Measurements from ENCODE around the gene TXNRD2.
A peak's percentile ranks its signal among the peaks of the same experiment; 100 is the strongest.

TXNRD2 gene

DNA sequence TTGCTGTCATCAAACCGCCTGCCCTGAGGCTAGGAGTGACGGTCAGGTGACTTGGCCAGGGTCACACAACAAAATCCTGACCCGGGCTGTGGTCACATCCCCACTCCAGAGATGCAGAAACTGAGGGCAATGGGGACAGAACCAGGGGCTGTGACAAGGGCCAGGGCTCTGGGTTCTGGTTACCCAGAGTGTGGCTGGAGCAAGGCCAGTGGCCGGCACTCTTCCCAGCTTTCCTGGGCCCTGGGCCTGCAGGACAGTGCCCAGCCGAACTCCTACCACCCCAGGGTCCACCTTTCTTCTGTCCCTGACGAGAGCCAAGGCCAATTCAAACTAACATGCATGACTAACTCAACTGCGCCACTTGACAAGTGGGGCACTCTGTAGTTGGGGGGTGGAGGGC lies 39.1 kb upstream of the TXNRD2 start:
- no peak for DNase-seq (ENCODE audit: low read depth in 2 of 3, low spot score in 2 of 3)

GRCh38 chr22:19979712-19980493 lies 38.3 kb upstream of the TXNRD2 start:
- no peak for DNase-seq (ENCODE audit: low read depth in 2 of 3, low spot score in 2 of 3)

- DNase-seq (ENCODE audit: low read depth in 2 of 3, low spot score in 2 of 3): no peak
Observed at GRCh38 chr22:19978748-19979147, 37.1 kb upstream of the TXNRD2 start.

DNA sequence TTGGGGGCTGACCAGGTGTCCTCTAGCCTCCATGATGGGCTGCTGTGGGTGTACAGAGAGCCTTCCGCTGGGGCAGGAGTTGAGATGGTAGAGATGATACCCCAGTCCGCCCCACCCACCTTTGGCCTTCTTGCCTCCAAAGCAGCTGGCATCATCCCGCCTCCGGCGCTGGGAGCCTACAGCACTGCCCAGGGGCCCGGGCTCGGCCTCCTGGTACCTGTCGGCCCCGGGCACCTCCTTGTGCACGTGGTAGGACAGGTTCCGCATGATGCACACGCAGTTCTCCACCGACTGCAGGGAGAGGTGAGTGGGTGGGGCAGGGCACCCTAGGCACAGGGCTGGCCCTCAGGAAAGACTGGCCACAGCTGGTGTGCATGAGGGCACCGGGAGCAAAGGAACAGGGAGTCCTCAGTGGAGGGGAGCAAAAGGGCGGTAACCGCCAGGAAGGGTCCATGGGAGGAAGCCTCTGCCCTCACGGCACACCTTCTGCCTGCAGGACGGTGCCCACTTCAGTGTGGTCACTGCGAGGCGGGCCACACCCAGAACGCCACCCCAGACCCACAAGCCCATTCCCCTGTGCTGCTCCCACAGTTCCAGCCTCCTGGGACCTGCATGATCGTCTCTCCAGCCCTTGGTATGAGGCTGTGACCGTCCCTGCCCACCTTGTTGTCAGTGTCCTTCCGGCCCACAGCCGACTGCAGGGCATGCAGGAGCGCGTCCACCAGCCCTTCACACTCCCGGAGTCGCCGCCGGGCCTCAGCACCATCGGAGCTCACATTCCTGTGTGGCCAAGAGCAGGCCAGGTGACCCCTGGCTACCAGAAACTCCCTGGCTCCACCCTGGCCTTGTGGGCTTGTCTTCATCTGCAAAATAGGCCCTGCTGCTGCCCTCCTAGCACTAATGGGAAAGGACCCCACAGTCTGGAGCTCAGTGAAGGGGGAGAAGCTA lies 36.0 kb upstream of the TXNRD2 start:
- no peak for DNase-seq (ENCODE audit: low read depth in 2 of 3, low spot score in 2 of 3)

DNA sequence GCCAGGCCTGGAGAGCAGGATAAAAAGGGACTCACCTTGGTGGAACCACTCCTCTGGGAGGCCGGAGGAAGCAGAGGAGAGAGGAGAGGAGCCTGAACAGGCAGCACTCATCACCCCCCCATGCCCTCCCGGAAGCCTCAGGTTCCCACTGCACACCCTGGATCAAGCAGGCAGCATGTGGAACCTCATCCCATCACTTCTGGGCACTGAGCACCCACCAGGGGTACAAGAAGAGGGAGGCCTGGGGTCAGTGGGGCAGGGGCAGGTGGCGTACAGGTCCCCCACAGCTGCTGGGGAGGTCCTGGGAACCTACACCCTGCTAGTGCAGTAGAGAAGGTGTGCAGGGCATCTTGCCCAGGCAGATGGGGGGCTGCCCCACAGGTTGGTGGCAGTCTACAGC lies 35.1 kb upstream of the TXNRD2 start:
- DNase-seq (ENCODE audit: low read depth in 2 of 3, low spot score in 2 of 3): no peak

- no peak for DNase-seq (ENCODE audit: low read depth in 2 of 3, low spot score in 2 of 3)
Observed at GRCh38 chr22:19975707-19976035, 34.1 kb upstream of the TXNRD2 start.

GRCh38 chr22:19974935-19975706 lies 33.5 kb upstream of the TXNRD2 start:
- DNase-seq (ENCODE audit: low read depth in 2 of 3, low spot score in 2 of 3): no peak

DNA sequence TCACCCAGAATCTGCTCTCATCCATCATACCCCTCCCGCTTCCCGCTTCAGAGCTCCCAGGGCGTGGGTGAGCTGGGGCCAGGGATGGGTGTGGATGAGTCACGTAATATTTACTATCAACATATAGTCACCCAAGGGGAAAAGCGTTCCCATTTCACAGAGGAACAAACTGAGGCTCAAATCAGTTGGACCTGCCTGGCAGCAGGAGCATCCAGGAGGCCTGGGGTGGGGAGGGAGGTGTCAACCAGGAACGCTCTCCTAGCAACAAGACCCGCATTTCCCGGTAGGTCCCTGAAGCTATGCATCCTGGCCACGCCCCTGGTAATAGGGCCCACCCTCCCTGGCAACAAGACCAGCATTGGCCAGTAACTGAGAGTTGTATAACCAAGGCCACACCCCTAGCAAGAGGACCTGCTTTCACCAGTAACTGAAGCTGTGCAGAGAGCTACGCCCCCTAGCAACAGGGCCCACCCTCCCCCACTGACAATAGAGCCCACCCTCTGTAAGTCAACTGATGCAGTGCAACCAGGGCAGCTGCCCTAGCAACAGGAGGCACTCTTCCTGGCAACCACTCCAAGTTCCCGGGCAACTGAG lies 32.7 kb upstream of the TXNRD2 start:
- no peak for DNase-seq (ENCODE audit: low read depth in 2 of 3, low spot score in 2 of 3)

DNA sequence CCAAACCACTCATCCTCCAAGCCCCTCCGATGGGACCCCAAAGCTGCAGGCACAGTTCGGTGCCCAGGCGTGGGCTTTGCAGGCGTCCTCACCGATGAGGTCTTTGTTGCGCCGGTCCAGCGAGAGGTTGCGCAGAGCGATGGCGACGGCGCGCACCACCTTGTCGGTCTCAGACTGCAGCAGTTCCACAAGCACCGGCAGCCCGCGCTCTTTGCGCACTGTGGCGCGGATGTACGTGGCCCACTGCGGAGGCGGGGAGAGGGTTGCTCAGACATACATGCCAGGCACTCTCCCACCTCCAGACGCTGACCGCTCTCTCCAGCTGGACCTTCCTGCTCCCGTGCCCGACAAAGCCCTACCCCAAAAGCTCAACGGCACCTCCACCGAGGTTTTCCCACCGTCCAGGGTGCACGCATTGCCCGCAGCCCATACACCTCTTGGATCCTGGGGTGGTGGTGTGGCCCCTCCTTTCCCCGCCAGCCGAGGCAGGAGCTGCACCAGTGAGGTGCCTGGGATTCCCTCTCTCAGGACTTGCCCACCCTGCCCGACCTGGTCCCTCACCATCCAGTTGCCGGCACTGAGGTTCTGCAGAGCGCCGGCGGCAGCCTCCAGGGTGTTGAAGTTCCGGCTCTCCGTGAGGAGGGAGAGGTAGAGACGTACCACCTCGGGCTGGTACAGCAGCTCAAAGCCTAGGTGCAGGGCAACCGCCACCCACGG lies 32.1 kb upstream of the TXNRD2 start:
- no peak for DNase-seq (ENCODE audit: low read depth in 2 of 3, low spot score in 2 of 3)

- DNase-seq (ENCODE audit: low read depth in 2 of 3, low spot score in 2 of 3): no peak
Observed at GRCh38 chr22:19972652-19973550, 31.3 kb upstream of the TXNRD2 start.

GRCh38 chr22:19972251-19972650 lies 30.6 kb upstream of the TXNRD2 start:
- DNase-seq (ENCODE audit: low read depth in 2 of 3, low spot score in 2 of 3): no peak

GRCh38 chr22:19971276-19972124 lies 29.9 kb upstream of the TXNRD2 start:
- no peak for DNase-seq (ENCODE audit: low read depth in 2 of 3, low spot score in 2 of 3)

DNA sequence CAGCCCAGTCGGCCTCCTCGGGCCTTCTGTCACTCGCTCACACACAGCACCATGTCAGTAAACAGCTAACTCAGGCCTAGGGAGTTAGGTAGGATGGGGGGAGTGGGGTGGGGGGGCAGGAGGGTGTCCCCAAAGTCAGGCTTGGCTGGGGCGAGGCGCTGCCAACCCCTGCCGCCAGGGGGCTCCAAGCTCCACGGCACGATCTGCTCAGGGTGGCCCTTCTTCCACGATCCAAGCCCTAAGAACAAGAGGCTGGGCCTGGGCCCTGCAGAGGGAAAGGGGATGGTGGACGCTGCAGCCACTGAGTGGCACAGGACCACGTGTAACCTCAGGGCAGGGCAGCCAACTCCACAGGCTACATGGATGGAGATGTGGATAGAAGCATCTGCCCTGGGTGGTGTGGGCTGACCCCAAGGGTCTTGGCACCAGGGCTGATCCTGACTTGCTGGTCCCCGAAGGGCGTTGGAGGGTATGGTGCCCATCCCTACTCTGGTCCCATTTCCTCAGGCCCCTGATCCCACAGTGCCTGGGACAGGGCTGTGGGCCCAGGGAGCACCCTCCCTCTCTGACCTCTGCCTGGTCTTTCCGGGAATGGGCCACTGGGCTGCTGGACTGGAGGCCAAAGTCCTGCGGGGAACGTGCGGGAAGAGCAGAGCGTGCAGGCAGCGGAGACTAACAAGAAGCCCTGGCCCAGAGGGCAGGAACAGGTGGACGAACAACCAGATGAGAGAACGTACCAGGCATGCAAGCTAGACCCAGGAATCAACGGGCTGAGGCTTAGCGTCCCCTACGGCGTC lies 29.1 kb upstream of the TXNRD2 start:
- DNase-seq (ENCODE audit: low read depth in 2 of 3, low spot score in 2 of 3): peak; percentile 47 to 78 (median 74)

GRCh38 chr22:19970031-19970478 lies 28.4 kb upstream of the TXNRD2 start:
- DNase-seq (ENCODE audit: low read depth in 2 of 3, low spot score in 2 of 3): no peak

DNA sequence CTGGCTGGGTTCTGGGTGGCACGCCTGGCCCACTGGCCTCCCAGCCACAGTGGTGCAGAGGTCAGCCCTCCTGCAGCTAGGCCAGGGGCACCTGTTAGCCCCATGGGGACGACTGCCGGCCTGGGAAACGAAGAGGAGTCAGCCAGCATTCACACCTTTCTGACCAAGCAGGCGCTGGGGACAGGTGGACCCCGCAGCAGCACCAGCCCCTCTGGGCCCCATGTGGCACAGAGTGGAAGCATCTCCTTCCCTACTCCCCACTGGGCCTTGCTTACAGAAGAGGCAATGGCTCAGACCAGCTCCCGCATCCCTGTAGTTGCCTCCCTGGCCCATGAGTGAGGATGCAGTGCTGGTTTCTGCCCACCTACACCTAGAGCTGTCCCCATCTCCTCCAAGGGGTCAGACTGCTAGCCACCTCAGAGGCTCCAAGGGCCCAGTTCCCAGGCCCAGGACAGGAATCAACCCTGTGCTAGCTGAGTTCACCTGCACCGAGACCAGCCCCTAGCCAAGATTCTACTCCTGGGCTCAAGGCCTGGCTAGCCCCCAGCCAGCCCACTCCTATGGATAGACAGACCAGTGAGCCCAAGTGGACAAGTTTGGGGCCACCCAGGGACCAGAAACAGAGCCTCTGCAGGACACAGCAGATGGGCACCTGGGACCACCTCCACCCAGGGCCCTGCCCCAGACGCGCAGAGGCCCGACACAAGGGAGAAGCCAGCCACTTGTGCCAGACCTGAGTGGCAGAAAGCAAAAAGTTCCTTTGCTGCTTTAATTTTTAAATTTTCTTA lies 27.7 kb upstream of the TXNRD2 start:
- no peak for DNase-seq (ENCODE audit: low read depth in 2 of 3, low spot score in 2 of 3)

GRCh38 chr22:19968450-19968891 lies 26.9 kb upstream of the TXNRD2 start:
- no peak for DNase-seq (ENCODE audit: low read depth in 2 of 3, low spot score in 2 of 3)
